GM13976 (cell line): ENCODE measurements around the gene AGBL4.

Experiments used
- DNase-seq: peaks from one replicate; pipeline ENCODE4 v3.0.0; 2012; ENCODE audit warnings: low spot score
- CTCF ChIP-seq: IDR thresholded peaks from 2 replicates; pipeline ENCODE4 v1.5.1; 2012; ENCODE audit warnings: borderline replicate concordance, mild to moderate bottlenecking; ENCODE audit not compliant: insufficient read depth; ENCODE audit errors: extremely low read depth, missing control alignments, control extremely low read depth
- in situ Hi-C: fragments of 300-500 bp; cut with MboI; formaldehyde crosslinking; loops from one replicate; pipeline ENCODE4 v1.12.0; 2022; ENCODE audit warnings: low sequenced_read_pairs, mixed read lengths, inconsistent platforms; ENCODE audit not compliant: unreplicated experiment

Gene AGBL4

GRCh38 chr1:48939042-48939441 is 1084.7 kb downstream of the AGBL4 start:
- in situ Hi-C loops = no loop called here
- no peak for TF ChIP-seq CTCF
- DNase-seq = no peak

- no peak for DNase-seq
- no peak for TF ChIP-seq CTCF
- in situ Hi-C loops = no loop called here
These were observed 1086.0 kb downstream of the AGBL4 start for GRCh38 chr1:48937732-48938131.

- in situ Hi-C loops = no loop called here
- no peak for TF ChIP-seq CTCF
- no peak for DNase-seq
These were observed 1087.3 kb downstream of the AGBL4 start for GRCh38 chr1:48936436-48936835.

- no peak for TF ChIP-seq CTCF
- in situ Hi-C loops = no loop called here
- no peak for DNase-seq
These were observed 1091.4 kb downstream of the AGBL4 start for GRCh38 chr1:48932366-48932765.

- DNase-seq = no peak
- in situ Hi-C loops = no loop called here
- TF ChIP-seq CTCF = no peak
These were observed 1092.1 kb downstream of the AGBL4 start for GRCh38 chr1:48931506-48932192.

- no peak for DNase-seq
- TF ChIP-seq CTCF = no peak
- in situ Hi-C loops = no loop called here
These were observed 1093.7 kb downstream of the AGBL4 start for GRCh38 chr1:48930011-48930410.
